Body of pancreas (tissue), 4 donors: ENCODE data around the gene ZNF432.

Source experiments
- CTCF ChIP-seq, 7 experiments: fragments of 450-650 bp in 4 of 7; fragments of 200-600 bp in 3 of 7; sonication (generic) in 3 of 7; IDR thresholded peaks; one replicate each; pipeline ENCODE4 v1.5.1; 2016 to 2019; ENCODE audit warnings: antibody characterized with exemption in 7 of 7
- POLR2A ChIP-seq, 3 donors: fragments of 450-650 bp; IDR thresholded peaks; one replicate each; pipeline ENCODE4 v1.6.1; 2016; ENCODE audit warnings: antibody characterized with exemption in 3 of 3, mild to moderate bottlenecking in 2 of 3

DNA sequence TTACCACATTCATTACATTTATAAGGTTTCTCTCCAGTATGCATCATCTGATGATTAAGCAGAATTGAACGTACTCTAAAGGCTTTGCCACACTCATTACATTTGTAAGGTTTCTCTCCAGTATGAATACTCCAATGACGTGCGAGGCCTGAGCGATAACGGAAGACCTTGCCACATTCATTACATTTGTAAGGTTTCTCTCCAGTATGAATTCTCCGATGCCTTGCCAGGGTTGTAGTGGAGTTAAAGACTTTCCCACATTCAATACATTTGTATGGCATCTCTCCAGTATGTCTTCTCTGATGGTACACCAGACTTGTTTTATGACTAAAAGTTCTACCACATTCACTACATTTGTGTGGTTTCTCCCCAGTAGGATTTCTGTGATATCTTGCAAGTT lies 16.8 kb upstream of the ZNF432 start:
- TF ChIP-seq CTCF (IDR thresholded peaks at IDR 0.05) = no peak
- TF ChIP-seq POLR2A (IDR thresholded peaks at IDR 0.05) = no peak
